ENCODE measurements around the gene NDC1.
"Not testable (repeated sequence)": the region's sequence is repeated elsewhere in the genome, so short reads cannot be mapped to it uniquely, and the experiment has no call there.

The NDC1 gene, protein sequence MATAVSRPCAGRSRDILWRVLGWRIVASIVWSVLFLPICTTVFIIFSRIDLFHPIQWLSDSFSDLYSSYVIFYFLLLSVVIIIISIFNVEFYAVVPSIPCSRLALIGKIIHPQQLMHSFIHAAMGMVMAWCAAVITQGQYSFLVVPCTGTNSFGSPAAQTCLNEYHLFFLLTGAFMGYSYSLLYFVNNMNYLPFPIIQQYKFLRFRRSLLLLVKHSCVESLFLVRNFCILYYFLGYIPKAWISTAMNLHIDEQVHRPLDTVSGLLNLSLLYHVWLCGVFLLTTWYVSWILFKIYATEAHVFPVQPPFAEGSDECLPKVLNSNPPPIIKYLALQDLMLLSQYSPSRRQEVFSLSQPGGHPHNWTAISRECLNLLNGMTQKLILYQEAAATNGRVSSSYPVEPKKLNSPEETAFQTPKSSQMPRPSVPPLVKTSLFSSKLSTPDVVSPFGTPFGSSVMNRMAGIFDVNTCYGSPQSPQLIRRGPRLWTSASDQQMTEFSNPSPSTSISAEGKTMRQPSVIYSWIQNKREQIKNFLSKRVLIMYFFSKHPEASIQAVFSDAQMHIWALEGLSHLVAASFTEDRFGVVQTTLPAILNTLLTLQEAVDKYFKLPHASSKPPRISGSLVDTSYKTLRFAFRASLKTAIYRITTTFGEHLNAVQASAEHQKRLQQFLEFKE

GRCh38 chr1:53837924-53838653 is at the start of gene NDC1:
Gene NDC1 (minus strand): TSS chr1:53838296. CDS start chr1:53838261, 35 bp downstream.
- peak; percentile 96 for DNase-seq

GRCh38 chr1:53883600-53883999 is 45.5 kb upstream of the NDC1 start:
- not testable (repeated sequence) for DNase-seq

DNA sequence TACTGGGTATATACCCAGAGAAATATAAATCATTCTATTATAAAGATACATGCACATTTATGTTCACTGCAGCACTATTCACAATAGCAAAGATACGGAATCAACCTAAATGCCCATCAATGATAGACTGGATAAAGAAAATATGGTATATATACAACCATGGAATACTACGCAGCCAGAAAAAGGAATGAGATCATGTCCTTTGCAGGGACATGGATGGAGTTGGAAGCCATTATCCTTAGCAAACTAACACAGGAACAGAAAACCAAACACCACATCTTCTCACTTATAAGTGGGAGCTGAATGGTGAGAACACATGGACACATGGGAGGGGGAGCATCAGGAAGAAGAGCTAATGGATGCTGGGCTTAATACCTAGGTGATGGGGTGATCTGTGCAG is 43.8 kb upstream of the NDC1 start:
- DNase-seq, result not testable (repeated sequence)

- DNase-seq, result no peak
These were observed 40.5 kb upstream of the NDC1 start for GRCh38 chr1:53878492-53879105.

DNA sequence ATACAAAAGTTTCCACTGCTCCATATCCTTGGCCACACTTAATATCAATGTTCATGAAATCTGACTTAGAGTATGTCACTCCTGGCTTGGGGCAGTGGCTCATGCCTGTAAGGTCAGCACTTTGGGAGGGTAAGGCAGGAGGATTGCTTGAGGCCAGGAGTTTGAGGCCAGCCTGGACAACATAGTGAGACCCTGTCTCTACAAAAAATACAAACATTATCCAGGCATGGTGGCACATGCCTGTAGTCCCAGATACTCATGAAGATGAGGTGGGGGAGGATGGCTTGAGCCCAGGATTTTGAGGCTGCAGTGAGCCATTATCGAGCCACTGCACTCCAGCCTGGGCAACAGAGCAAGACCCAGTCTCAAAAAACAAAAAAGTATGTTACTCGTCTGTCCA is 37.1 kb upstream of the NDC1 start:
- DNase-seq, result not testable (repeated sequence)

DNA sequence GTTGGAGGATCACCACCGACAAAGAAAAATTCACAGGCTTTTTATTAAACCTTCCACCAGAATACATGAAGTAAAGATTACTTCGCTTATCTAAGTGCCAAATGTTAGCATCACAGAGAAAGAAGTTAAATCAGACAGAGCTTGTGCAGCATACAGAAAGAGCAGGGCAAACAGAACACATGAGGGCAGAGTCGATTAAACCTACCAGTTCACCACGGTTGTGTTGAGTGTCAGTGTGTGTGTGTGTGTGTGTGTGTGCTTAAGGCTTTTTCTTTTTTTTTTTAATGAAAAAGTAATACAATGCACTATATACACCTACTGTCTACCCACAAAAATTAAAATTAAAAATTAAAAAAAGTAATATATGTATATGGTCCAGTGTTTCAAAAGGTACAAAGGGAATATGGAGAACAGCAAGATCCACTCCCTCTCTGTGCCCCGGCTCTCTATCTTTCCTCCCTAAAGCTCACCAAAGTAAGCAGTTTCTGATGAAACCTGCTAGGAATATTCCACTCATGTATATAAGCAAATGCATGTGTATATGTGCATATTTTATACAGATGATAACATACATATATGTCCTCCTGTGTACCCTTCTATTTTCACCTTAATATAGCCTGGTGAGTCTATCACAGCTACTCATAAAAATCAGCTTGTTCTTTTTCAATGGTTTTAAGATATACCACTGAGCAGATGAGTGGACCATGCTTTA is 33.8 kb upstream of the NDC1 start:
- no peak for DNase-seq

GRCh38 chr1:53871221-53871620 is 33.1 kb upstream of the NDC1 start:
- no peak for DNase-seq

- DNase-seq, result no peak
These were observed 31.5 kb upstream of the NDC1 start for GRCh38 chr1:53869454-53870117.

DNA sequence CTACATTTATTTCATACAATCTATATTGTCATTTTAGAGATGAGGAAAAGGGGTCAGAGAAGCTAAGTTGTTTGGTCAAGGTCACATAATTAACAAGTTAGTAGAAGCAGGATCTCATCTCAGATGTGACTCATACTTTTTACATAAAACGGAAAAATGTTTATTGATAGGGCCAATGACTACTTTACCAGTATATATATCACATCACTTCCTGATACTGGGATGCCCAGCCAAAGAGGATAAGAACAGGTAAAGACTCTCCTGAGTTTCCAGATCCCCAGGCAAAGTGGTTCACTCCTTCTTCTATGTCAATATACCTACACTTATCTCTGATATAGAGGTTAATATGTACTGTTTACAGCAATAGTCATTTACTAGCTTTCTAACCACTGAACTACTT is 30.5 kb upstream of the NDC1 start:
- no peak for DNase-seq

GRCh38 chr1:53862507-53862906 is 24.4 kb upstream of the NDC1 start:
- peak; percentile 33 for DNase-seq

DNA sequence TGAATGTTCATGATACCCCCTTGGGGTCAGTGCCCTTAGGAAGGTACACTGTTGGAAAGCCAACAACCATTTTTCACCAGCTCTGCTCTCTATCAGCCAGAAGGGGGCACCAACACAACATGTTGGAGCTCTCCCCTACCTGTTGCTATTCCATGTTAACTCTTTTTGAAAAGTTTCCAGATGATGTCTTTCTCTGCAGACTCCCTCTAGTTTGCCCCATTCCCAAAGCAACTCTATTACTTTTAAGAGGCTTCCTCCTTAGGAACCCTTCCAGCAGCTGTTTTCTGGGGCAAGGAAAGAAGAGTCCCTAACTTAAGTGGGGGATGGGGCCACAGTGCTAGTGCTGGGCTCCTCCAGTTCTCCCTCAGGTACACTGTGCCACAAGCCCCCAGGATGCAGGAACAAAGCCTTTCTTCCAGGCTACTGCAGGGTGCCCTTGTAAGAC is 22.9 kb upstream of the NDC1 start:
- peak; percentile 44 for DNase-seq

- no peak for DNase-seq
These were observed 13.6 kb upstream of the NDC1 start for GRCh38 chr1:53851571-53852285.

DNA sequence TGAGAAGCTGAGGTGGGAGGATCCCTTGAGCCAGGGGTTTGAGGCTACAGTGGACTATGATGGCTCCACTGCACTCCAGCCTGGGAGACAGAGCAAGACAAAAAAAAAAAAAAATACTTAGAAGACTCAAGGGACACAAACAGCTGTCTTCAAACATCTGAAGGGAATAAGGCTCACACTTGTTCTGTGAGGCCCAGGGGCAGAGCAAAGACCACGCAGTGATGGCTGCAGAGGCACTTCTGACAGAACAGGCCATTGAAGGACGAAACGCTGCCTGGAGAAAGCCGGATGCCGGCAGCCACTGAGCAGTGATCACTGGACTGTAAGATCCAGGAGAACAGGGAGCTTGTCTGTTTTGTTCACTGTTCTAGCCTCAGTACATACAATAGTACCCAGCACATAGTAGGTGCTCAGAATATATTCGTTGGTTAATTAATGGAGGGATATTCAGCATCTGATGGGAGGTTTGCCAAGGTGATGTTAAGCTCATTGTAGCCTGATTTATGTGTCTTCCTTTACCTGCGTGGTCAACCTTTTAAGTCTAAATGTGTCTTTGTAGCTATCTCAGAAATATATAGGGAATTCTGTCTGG is 12.1 kb upstream of the NDC1 start:
- no peak for DNase-seq

DNA sequence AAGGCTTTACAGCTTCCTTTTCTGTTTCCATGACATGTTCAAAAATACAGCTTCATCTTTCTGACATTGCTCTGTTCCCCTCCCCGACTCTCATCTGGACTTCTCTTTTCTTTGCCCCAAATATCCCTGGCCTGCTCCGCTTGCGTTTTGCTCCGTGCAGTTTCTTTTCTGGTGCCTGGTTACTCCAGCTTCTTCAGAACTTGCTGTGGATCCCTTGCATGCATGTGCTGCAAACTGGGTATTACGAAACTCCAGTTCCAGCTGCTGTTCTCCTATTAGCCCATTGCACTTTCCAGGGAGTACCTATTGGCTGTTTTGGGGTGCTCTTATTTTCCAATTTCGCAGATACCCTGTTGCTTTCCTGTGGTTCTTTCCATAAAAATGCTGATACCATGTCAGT is 9.9 kb upstream of the NDC1 start:
- DNase-seq, result no peak

GRCh38 chr1:53842347-53842746 is 4.3 kb upstream of the NDC1 start:
- no peak for DNase-seq

- DNase-seq, result no peak
These were observed 518 bp upstream of the NDC1 start for GRCh38 chr1:53838654-53838974.

DNA sequence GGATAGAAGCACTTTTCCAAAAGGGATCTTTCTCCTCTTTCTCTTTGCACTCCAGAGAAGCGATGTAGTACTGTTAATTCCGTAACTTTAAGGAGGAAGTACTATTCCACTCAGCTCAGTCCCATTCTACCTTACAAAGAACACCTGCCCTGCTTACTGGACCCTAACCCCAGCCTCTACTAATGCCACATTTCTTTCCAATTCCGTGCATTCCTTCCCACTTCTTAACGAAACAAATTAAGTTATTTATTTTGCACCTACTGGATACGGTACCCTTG is 511 bp downstream of the NDC1 start:
- no peak for DNase-seq

- no peak for DNase-seq
These were observed 2.6 kb downstream of the NDC1 start for GRCh38 chr1:53835491-53835890.

DNA sequence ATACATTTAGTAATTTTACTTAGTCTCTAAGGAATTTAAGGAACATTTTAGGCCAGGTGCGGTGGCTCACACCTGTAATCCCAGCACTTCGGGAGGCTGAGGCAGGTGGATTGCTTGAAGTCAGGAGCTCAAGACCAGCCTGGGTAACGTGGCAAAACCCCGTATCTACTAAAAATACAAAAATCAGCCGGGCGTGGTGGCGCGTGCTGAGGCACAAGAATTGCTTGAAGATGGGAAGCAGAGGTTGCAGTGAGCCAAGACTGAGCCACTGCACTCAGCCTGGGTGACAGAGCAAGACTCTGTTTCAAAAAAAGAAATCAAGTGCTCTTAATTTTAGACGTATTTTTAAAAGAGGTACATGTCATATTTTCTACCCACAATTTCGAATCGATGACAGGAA is 3.3 kb downstream of the NDC1 start:
- no peak for DNase-seq

- no peak for DNase-seq
These were observed 4.7 kb downstream of the NDC1 start for GRCh38 chr1:53833393-53833792.

DNA sequence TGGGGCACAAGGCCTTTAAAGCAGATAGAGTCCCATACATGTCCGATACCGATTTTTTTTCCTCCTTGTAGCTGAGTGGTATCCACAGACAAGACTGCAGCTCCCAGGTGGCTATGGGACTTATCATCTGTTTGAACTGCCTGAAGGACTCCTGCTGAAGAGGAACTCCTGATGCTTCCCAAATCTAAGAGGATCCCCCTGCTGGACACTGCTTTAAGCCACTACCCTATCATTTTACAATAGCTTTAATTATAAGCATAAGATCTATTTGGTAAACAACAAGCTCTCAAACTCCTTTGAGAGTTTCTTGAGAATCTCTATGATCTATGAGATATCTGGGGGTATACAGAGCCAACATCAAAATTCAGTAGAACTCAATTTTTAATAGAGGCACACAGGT is 11.7 kb downstream of the NDC1 start:
- DNase-seq, result no peak

All from femur (tissue), 1 donor.